HG03103 (cell line): ENCODE measurements around the gene ULBP1.
"Not testable (repeated sequence)": the region's sequence is repeated elsewhere in the genome, so short reads cannot be mapped to it uniquely, and the experiment has no call there.

Source experiments
- ATAC-seq: cut with Tn5 transposase; IDR thresholded peaks from one replicate; pipeline ENCODE4 v1.9.1; 2021; ENCODE audit warnings: low read depth; ENCODE audit not compliant: unreplicated experiment

The ULBP1 gene

DNA sequence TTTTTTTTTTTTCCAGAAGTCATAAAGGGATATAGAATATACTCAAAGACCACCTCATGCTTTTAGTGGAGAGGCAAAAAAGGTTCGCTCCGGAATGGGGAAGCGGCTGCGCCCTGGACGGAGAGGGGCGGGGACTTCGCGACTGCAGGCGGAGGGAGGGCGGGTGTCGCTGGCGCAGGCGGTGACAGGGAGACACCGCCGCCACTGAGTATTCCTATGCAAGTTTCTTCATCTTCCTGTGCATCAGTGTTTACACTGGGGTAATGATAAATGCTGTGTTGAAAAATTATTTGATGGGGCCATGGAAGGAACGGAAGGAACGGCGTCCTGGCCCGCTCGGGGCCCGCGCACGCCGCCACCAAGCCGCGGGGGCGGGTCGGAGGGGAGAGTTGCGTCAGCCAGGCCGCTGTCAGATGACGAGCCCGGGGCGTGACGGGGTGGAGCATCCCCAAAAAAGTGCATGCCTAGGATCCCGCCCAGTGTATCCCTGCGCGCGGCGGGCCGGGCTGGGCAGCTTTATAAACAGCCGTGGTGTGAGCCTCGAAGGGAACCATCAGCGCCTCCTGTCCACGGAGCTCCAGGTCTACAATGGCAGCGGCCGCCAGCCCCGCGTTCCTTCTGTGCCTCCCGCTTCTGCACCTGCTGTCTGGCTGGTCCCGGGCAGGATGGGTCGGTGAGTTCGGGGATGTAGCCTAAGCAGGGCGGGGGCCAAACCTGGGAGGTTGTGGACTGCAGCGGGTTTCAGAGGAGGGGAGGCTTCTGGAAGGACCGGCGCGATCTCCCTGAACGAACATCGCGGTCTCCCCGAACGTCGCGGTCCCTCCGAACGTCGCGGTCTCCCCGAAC is at the start of gene ULBP1:
ULBP1 (plus strand) TSS at position 482 of the 846 bp plus-strand sequence; CDS start at position 589, 107 bp downstream.
- ATAC-seq: peak; percentile 48

GRCh38 chr6:149915970-149916865 is 47.5 kb upstream of the ULBP1 start:
- no peak for ATAC-seq

- no peak for ATAC-seq
Measured at GRCh38 chr6:149917679-149918078, 46.1 kb upstream of the ULBP1 start.

GRCh38 chr6:149918151-149918905 is 45.4 kb upstream of the ULBP1 start:
- no peak for ATAC-seq

DNA sequence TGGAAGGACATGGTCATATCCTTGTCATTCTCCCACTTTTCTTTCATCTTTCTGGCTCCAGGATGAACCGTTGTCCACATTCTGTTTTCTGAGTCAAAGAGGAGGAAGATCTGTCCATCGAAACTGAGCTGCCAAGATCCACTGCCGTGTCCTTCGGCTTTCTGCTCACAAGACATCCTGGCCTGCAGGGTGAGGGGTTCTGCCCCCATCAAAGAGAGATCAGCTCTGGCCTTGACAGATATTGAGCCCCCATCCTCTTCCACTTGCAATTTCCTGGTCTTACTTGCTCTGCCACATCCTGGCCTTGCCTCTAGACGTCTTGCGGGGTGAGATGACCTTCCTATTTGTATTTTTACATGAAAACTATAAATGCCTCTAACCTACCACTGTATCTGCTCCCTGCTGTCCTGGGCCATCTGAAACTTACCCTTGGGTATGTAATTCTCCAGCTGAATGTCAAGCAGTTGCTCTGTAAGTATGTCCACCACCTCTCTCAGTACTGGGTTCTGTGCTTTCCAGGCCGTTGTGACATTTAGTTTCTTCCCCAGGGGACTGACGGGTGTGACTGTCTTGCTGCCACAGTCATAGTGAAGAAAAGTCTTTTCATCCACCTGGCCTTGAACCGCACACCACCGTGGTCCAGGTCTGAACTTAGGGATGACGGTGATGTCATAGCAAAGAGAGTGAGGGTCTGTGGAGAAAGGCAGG is 44.5 kb upstream of the ULBP1 start:
- ATAC-seq: not testable (repeated sequence)

- ATAC-seq: no peak
Measured at GRCh38 chr6:149919834-149920225, 43.9 kb upstream of the ULBP1 start.

DNA sequence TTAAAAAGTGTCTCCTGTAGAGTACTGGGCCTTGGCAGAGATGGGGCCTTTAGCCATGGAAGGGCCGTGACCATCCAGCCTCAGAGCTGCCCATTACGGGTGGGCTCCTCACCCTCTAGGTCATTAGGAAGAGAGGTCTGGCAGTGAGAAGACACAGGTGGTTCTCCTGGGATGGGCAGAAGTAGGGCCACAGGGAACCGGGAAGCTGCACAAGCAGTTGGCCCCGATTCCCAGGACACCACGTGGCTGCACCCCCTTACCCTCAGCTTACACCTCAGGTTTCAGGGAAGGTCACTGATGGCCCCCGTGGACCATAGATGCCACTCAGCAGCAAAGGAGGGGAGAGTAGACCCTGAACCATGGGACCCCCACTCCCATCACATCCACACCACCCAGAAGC is 42.4 kb upstream of the ULBP1 start:
- no peak for ATAC-seq

GRCh38 chr6:149922091-149922490 is 41.7 kb upstream of the ULBP1 start:
- not testable (repeated sequence) for ATAC-seq

DNA sequence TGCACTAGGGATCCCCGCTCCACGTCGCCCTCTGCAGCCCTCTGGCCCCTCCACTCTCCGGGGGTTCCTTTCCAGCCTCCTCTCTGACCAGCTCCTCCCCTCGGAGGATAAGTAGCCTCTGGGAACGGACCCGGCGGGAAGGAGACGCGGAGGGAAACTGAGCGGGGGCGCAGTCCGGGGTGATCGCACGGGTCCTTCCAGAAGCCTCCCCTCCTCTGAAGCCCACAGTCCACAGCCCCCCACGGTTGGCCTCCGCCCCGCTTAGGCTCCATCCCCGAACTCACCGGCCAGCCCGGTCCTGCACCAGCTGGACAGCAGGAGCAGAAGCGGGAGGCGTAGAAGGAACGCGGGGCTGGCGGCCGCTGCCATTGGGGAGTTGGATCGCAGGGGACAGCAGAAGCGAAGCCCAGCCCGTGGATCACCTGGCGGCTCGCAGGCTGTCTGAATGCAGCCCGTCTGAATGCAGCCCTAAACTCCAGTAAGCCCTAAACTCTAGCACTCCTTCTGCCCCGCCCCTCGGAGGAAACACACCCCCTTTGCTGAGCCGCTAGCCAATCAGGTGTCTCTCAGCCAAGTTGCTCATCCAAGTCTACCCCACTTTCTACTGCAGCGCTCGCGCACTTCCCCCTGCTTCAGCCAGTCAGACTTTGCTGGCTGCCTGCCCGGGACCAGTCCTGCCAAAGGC is 41.0 kb upstream of the ULBP1 start, which contains the start of gene RAET1G:
RAET1G (minus strand) TSS at position 480 of the 685 bp plus-strand sequence; CDS start at position 369, 111 bp downstream.
- ATAC-seq: peak; percentile 70

DNA sequence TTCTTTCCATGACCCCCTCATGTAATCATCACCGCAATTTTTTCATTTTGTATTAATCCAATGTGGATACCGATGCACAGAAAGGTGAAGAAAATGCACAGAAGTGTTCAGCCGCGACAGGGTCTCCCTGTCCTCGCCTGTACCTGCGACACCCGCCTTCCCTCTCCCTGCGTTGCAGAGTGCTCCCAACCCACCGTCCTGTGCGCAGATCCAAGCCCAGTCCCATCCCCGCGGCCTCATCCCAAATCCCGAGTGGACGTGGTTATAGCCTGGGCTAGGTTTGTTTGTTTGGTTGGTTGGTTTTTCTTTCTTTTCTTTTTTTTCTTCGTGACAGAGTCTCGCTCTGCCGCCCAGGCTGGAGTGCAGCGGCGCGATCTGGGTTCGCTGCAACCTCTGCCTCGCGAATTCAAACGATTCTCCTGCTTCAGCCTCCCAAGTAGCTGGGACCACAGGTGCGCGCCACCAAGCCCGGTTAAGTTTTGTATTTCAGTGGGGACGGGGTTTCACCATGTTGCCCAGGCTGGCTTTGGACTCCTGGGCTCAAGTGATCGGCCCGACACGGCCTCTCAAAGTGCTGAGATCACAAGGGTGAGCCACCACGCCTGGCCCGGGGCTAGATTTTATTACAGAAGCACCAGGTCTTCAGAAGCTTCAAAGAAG is 40.3 kb upstream of the ULBP1 start:
- no peak for ATAC-seq

GRCh38 chr6:149924206-149924932 is 39.4 kb upstream of the ULBP1 start:
- ATAC-seq: no peak

- no peak for ATAC-seq
Measured at GRCh38 chr6:149924933-149925252, 38.9 kb upstream of the ULBP1 start.

GRCh38 chr6:149925253-149925973 is 38.3 kb upstream of the ULBP1 start:
- ATAC-seq: no peak

DNA sequence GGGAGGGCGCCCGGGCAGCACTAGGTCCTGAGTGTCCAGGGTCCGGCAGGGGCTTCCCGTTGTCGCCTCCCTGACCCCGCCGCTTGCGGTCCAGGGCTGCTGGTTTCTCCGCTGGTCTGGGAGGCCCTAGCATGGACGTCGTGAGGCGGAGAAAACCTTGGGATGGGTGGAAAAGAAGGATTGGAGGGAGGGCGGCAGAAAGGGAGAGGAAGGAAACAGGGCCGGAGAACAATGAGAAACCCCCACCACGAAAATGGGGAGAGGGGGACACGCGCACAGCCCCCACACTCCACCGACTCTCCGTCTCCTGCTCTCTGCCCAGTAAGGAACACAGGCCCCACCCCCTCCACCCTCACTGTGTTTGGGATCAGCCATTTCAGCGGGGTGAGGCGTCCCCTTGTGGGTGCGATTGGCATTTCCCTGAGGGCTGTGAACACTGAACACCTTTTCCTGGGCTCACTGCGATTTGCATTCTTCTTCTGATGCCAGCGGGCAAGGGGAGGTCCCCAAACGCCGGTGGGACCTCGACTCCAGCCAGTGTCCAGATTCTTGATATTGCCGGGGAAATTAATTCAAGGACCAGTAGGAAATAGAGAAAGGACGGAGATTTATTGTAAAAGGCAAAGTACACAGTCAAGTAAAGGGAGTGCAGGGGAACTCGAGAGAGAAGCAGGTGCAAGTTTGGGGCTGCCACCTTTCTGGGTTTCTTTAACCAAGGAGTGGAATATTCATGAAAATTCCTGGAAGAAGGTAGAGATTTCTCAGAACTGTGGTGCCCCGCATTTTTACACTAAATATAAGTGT is 37.6 kb upstream of the ULBP1 start:
- no peak for ATAC-seq

GRCh38 chr6:149927025-149927424 is 36.7 kb upstream of the ULBP1 start:
- ATAC-seq: not testable (repeated sequence)

DNA sequence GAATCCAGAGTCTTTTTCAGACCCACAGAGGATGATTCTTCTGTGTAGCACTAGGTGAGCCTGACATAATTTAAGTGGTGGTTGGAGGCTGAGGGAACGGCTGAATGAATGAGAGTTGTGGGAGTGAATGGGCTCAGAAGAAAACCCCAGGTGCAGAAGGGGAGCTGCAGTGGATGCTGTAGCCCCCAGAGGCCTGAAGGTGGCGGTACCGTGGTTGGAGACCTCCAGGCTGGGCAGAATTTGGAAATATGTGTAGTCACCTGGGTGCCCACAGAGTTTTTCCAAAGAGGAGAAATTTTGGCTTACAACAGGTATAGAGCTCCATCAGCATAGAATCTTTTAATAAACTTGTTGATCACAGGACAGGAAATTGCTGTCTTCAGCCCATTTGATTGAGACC is 34.3 kb upstream of the ULBP1 start:
- ATAC-seq: no peak

DNA sequence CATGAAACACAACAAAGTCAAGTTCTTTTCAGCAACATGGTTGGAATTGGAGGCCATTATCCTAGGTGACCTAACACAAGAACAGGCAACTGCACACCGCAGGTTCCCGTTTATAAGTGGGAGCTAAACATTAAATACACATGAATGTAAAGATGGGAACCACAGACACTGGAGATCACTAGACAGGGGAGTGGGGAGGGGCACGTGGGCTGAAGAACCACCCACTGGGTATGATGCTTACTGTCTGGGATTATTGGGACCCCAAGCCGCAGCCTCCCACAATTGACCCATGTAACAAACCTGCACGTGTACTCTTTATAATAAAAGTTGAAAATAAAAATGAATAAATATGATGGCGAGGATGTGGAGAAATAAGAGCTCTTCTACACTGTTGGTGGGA is 32.2 kb upstream of the ULBP1 start:
- no peak for ATAC-seq
